Nephron progenitor cell (in vitro differentiated cells): ENCODE results near the gene DNAH17.

Experiments used
- DNase-seq: peaks from one replicate; pipeline ENCODE4 v3.0.0; 2021
- H3K27ac Mint-ChIP-seq: 2 replicates; pipeline ENCODE4 v1.8.0; 2021; ENCODE audit warnings: mild to moderate bottlenecking, moderate library complexity, mixed read lengths
- H3K27me3 Mint-ChIP-seq: 2 replicates; pipeline ENCODE4 v1.8.0; 2021; ENCODE audit warnings: mild to moderate bottlenecking, low read depth, mixed read lengths; ENCODE audit not compliant: poor library complexity
- H3K36me3 Mint-ChIP-seq: 2 replicates; pipeline ENCODE4 v1.8.0; 2021; ENCODE audit warnings: low read depth, mixed read lengths
- H3K4me1 Mint-ChIP-seq: 2 replicates; pipeline ENCODE4 v1.8.0; 2021; ENCODE audit warnings: mixed read lengths
- H3K4me3 Mint-ChIP-seq: 2 replicates; pipeline ENCODE4 v1.8.0; 2021; ENCODE audit warnings: mild to moderate bottlenecking, moderate library complexity, mixed read lengths
- H3K9me3 Mint-ChIP-seq: 2 replicates; pipeline ENCODE4 v1.8.0; 2021; ENCODE audit warnings: mild to moderate bottlenecking, moderate library complexity, mixed read lengths
- CTCF ChIP-seq: fragments of 200-600 bp; sonication (generic); IDR thresholded peaks from 2 replicates; pipeline ENCODE4 v1.5.0; 2021; ENCODE audit warnings: antibody characterized with exemption

DNAH17 gene

GRCh38 chr17:78515480-78515879 is 61.7 kb downstream of the DNAH17 start:
- no peak for TF ChIP-seq CTCF
- Mint-ChIP-seq H3K4me3 (no peak overlapping the region), H3K9me3 (peaks cover 19% of the 10 kb centered on the region), H3K27ac (no peak overlapping the region), H3K4me1 (peaks cover 2% of the 10 kb centered on the region), H3K36me3 (no peaks in the 10 kb centered on the region), H3K27me3 (peaks cover 12% of the 10 kb centered on the region)
- no peak for DNase-seq

- Mint-ChIP-seq H3K27ac (no peak overlapping the region), H3K27me3 (peaks cover 15% of the 10 kb centered on the region), H3K36me3 (no peaks in the 10 kb centered on the region), H3K4me3 (no peak overlapping the region), H3K4me1 (peaks cover 6% of the 10 kb centered on the region), H3K9me3 (peaks cover 22% of the 10 kb centered on the region)
- no peak for TF ChIP-seq CTCF
- DNase-seq, result no peak
Observed at GRCh38 chr17:78514521-78514920, 62.7 kb downstream of the DNAH17 start.

GRCh38 chr17:78512976-78513375 is 64.2 kb downstream of the DNAH17 start:
- Mint-ChIP-seq H3K4me3 (no peak overlapping the region), H3K4me1 (peaks cover 6% of the 10 kb centered on the region), H3K9me3 (peaks cover 22% of the 10 kb centered on the region), H3K36me3 (no peaks in the 10 kb centered on the region), H3K27me3 (peaks cover 14% of the 10 kb centered on the region), H3K27ac (peak overlapping the region; percentile 59)
- no peak for DNase-seq
- TF ChIP-seq CTCF, result no peak

- Mint-ChIP-seq H3K9me3 (peaks cover 22% of the 10 kb centered on the region), H3K27me3 (peaks cover 27% of the 10 kb centered on the region), H3K4me3 (no peak overlapping the region), H3K27ac (peak overlapping the region; percentile 59), H3K4me1 (peaks cover 6% of the 10 kb centered on the region), H3K36me3 (no peaks in the 10 kb centered on the region)
- DNase-seq, result no peak
- no peak for TF ChIP-seq CTCF
Observed at GRCh38 chr17:78510141-78511075, 66.8 kb downstream of the DNAH17 start.

- TF ChIP-seq CTCF, result no peak
- peaks cover 23% of the 10 kb centered on the region for H3K27me3 Mint-ChIP-seq
- DNase-seq, result no peak
Observed at GRCh38 chr17:78507526-78507925, 69.7 kb downstream of the DNAH17 start.

More at GRCh38 chr17:78507526-78507925, 69.7 kb downstream of the DNAH17 start:
- H3K27ac Mint-ChIP-seq, result no peak overlapping the region
- peaks cover 18% of the 10 kb centered on the region for H3K9me3 Mint-ChIP-seq
- no peaks in the 10 kb centered on the region for H3K36me3 Mint-ChIP-seq
- no peak overlapping the region for H3K4me3 Mint-ChIP-seq
- peaks cover 6% of the 10 kb centered on the region for H3K4me1 Mint-ChIP-seq
